NAMALWA (cell line): Measurements from ENCODE around the gene GTF3C1.

Experiments
- DNase-seq: peaks from one replicate; pipeline ENCODE4 v3.0.0-alpha.2; 2015; ENCODE audit warnings: low spot score

Gene GTF3C1

GRCh38 chr16:27566417-27566816 lies 16.7 kb upstream of the GTF3C1 start:
- DNase-seq = no peak

GRCh38 chr16:27564224-27564623 lies 14.5 kb upstream of the GTF3C1 start:
- DNase-seq = no peak

DNA sequence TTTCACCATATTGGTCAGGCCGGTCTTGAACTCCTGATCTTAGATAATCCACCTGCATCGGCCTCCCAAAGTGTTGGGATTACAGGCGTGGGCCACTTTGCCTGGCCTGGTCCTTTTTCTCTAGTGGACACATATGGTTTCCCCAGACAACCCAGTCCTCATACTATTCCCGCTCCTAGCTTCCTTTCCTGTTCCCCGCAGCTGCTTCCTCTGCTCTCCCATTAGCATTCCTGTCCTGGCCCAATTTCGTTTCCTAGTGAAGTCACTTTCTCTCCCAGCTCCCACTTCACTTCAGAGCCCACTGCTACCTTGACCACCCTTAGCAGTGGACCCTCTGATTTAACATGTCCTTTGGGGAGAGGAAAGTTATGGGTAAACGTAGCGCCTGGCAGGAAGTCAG lies 11.5 kb upstream of the GTF3C1 start:
- DNase-seq = no peak

DNA sequence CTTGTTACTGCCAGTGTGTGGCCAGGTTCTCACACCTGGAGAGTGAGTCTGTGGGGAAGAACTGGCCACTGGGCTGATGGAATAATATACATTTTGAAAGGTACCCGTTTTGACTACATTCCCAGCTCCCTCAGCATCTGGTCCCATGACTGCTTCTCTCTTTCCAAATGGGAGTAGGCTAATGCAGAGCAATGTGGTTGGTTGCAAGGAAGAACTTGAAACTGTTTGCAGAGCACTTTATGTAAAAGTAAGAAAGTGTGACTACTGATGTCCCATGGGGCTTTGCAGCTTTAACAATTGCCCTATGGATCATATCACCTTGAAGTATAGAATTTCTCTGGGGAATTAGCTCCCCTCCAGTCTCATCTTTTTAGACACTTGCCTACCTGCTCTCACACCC lies 9.2 kb upstream of the GTF3C1 start:
- DNase-seq = no peak

DNA sequence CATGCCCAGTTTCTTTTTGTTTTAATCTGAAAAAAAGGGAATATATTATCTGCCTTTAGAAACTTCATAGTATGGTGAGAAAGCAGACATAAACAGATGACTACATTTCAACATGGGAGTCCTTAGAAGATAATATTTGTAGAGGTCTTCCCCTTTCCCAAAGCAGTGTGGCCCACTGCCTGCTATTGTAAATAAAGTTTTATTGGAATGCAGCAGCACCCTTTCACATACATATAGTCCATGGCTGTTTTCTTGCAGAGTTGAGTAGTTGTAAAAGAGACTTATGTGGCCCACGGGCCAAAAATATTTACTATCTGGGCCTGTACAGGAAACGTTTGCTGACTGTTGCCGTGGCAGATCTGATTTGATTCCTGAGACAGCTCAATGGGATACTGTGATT lies 8.7 kb upstream of the GTF3C1 start:
- no peak for DNase-seq

GRCh38 chr16:27556471-27556870 lies 6.8 kb upstream of the GTF3C1 start:
- DNase-seq = no peak

- DNase-seq = no peak
Measured at GRCh38 chr16:27551036-27551435, 1.3 kb upstream of the GTF3C1 start.

DNA sequence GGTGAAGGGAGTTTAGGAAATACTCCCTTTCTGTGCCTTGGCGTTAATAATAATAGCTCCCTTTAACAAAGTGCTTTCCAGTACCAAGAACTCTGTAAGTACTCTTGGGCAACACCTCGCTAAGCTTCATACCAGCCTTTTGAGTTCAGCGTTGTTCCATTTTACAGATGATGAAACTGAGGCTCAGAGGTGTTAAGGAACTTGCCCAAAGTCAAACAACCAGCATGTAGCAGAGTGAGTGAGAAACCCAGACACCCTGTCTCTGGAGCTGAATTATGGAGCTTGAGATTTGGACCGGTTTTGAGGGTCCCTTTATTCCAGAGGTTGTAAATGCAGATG lies 838 bp upstream of the GTF3C1 start:
- DNase-seq = peak; percentile 28

DNA sequence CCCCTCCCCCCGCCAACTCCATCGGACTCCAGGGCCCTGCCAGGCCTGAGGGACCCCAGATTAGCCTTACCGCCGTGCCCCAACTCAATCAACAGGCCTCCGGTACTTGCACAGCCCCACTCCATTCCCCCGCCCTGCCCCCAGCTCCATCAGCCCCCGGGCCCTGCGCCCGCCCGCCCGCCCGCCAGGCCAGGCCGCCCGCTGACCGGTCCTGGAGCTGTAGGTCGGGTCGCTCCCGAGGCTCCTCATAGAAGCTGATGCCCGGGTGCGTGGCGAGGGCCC lies 308 bp downstream of the GTF3C1 start:
- DNase-seq = no peak

GRCh38 chr16:27547851-27548250 lies 1.9 kb downstream of the GTF3C1 start:
- DNase-seq = no peak

DNA sequence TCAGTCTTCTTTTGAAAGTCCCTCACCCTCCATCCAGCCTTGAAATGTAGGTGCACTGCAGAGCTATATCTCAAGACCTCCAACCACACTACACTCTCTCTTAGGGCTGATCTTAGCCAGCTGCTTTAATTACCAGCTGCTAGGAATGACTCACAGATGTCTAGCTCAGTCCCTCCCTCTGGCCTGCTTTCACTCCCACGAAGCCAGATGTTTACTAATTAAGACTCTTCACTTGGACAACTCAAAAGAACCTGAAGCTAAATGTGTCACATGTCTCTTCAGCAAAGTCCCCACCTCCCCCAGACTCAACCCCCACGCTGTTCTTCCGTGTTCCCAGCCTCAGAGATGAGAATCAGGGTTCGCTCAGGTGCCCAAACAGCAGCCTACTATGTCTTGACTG lies 2.6 kb downstream of the GTF3C1 start:
- peak; percentile 9 for DNase-seq

- DNase-seq = no peak
Measured at GRCh38 chr16:27544671-27545070, 5.0 kb downstream of the GTF3C1 start.

- no peak for DNase-seq
Measured at GRCh38 chr16:27543801-27544200, 5.9 kb downstream of the GTF3C1 start.

DNA sequence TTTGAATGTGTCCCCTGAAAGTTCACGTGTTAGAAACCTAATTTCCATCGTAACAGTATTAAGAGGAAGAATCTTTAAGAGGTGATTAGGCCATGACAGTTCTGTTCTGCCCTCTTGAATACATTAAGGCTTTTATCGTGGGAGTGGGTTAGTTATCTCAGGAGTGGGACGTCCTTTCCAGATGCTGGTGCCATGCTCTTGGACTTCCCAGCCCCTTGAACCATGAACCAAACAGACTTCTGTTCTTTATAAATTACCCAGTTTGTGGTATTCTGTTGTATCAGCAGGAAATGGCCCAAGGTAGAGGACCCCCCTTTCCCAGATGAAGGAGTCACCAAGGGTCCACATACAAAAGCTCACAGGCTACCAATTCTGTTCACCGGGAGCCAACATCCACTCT lies 10.1 kb downstream of the GTF3C1 start:
- no peak for DNase-seq

- DNase-seq = no peak
Measured at GRCh38 chr16:27539120-27539519, 10.6 kb downstream of the GTF3C1 start.

DNA sequence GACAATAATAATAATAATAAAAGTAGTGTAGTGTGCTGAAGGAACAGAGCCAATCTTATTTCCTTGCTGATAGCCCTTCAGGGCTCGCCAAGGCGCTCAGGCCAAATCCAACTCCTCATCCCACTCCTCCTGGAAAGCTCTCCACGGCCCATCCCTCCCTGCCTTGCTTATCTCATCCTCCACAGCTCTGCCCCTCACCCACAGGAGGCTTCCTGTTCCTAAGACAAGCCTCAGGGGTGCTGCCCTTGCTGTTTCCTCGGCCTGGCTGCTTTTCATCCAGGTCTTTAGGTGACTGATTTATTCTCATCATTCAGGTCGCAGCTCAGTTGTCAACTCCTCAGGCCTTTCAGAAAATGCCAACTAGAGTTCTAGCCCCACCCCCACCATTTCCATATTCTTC lies 11.2 kb downstream of the GTF3C1 start:
- DNase-seq = no peak

DNA sequence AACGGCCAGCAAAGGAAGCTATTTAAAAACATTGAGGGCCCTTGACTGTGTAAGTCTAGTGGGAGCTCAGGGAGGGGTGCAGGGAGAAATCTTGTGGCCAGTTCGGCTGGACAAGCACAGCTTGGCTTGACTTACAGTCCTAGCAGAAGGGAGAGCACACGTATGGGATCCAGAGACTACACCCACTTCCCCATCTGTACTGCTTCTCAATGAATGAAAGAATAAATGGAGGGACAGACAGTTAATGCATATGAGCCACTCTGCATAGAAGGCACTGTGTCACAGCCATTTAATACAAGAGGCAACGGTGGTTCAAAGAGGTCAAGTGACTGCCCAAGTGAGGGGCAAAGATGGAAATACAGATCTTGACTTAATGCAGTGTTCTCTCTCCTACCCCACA lies 15.5 kb downstream of the GTF3C1 start:
- no peak for DNase-seq

DNA sequence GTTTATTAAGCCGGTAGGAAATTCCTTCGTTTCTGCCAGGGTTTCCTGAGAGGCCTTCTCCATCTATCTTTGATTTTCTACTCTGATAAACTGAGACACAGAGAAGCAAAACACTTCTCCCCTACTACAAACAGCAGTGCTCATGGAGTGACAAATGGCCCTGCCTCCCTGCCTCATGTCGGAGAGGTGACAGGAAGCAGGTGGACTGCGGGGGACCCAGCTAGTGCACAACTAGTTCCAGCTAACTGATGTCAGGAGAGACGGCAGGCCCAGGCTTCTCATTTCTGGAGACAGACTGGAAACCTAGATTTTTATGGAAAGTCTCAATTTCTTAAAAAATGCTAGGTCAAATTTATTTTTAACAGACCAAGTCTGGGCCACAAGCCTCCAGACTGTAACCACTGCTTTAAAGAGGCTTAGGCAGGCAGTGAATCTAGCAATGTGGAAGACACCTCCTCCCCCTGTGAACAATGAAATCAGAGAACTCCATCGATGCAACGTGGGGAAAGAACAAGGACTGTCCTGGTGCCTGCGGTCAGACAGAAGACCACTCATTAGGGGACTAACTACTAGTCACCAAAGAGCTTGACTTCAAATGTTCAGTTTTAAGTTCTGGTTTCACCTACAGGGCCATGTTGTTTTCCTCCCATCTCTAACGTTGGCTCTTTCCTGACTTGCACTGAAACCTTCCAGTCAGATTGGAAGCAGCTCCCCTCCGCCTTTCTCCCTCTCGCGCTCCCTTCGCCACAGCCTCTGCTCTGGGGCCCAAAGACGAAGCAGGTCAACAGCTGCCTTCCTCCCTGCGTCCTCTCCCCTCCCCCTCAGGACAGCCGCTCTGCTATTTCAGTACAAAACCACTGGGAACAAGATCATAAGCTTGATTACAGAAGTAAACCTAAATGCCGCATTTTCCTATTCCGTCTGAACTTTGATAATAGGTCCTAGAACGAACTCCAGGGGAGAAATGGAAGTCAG lies 17.6 kb downstream of the GTF3C1 start:
- no peak for DNase-seq

DNA sequence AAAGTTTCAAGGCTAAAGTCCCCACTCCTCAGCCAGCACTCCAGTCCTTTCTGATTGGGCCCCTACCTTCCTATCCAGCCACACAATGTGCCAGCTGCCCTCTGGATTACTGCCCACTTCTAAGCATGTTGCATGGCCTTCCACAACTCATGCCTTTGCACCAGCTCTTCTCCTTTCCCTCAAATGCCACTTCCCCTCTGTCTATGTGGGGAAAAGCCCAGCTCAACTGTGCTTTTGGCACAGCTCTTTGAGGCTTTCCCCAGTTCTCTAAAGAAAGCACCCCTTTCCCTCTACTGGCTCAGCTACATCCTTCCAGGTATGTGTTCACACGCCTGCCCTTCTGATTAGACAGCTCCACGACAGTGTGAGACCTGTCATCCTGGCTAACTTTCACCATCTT lies 18.5 kb downstream of the GTF3C1 start:
- no peak for DNase-seq

DNA sequence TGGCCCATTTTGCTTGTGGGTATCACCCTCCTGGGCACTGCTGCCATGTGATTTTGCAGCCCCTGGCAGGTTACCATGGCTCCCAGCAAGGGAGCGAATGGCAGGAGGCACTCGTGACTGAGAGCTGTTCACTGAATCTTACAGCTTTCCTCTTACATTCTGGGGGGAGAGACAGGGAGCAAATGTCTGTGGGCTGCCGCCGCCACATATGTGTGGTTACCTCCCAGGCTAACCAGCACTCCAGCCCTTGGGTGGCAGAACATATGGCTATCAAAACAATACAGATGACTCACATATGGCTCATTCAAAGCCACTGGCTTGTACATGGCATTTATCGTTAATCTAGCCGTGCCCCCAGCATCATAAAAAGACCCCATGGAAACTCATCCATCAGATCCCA lies 19.8 kb downstream of the GTF3C1 start:
- no peak for DNase-seq

- DNase-seq = no peak
Measured at GRCh38 chr16:27528294-27528693, 21.4 kb downstream of the GTF3C1 start.

DNA sequence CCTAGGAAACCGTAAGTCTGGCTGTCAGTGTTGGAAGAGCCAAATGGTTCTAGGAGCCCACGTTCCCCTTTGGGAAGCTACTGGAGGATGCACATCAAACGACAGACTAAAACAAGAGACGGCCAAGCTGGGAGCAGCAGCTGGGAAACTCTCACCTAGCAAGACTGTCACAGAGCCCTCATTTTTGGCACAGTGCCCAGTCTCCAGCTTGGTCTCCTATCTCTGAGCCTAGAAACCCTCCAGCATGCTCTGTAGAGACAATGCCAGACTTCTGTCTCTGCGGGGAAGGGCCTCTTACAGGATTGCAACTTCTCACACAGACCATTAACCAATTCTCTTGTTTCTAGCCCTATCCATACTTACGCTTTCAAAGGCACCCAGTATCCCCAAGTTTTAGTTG lies 23.5 kb downstream of the GTF3C1 start:
- DNase-seq = peak; percentile 13

DNA sequence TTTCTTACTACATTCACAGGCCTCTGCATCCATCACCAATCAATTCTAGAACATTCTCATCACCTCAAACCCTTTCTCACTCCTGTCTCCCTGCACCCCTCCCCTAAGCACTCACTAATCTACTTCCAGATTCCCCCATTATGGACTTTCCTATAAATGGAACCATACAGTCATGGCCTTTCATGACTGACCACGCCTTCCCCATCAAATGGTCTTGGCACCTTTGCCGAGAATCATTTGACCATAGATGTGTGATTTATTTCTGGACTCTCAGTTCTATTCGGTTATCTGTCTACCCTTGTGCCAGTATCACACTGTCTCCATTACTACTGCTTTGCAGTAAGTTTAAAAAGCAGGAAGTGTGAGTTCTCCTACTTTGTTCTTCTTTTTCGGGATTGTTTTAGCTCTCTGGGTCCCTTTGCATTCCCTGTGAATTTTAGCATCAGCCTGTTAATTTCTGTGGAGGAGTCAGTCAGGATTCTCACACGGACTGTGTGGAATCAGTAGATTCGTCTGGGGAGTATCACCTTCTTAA lies 27.5 kb downstream of the GTF3C1 start:
- DNase-seq = no peak

DNA sequence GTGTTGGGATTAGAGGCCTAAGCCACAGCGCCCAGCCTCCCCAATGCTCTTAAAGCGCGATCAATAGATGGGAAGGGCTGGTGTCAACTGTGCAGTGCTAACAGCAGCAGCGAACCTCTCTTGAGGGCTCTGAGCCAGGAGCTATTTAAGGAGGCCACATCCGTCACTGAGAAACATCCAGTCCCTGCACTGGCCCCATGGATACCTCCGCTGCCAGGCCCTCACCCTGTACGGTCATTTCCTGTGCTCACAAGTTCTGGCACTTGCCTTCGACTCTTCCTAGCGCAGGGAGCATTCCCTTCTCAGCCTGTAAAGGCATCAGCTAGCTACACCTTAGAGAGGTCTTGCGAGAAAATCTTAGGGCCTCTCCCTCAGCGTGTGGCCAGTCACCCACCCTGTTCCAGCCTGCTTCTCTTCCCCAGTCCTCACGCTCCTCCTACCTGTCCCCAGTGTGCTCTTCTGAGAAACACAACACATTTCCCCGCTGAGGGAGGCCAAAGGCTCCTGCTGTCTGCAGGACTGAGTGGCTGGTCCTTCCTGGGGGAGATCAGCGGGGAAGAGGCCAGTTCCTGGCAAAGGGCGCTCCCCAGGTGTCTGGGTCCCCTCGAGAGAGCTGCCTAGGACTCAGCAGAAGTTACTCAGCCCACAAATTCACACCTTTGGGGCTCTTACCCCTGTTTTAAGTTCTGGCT lies 28.6 kb downstream of the GTF3C1 start:
- DNase-seq = no peak
